ENCODE results near the gene TRPV2. TPM values are rescaled to one million over a fixed set of nuclear protein-coding genes. Genes with fewer than 3 reads are reported as not detected.

Gene TRPV2
- total and polyA plus RNA-seq, 10 of the 15 experiments (the other 5 are each of a cell fraction or from before 2014, with no cell fraction given): 8.9 to 94.4 (median 54.1) TPM

DNA sequence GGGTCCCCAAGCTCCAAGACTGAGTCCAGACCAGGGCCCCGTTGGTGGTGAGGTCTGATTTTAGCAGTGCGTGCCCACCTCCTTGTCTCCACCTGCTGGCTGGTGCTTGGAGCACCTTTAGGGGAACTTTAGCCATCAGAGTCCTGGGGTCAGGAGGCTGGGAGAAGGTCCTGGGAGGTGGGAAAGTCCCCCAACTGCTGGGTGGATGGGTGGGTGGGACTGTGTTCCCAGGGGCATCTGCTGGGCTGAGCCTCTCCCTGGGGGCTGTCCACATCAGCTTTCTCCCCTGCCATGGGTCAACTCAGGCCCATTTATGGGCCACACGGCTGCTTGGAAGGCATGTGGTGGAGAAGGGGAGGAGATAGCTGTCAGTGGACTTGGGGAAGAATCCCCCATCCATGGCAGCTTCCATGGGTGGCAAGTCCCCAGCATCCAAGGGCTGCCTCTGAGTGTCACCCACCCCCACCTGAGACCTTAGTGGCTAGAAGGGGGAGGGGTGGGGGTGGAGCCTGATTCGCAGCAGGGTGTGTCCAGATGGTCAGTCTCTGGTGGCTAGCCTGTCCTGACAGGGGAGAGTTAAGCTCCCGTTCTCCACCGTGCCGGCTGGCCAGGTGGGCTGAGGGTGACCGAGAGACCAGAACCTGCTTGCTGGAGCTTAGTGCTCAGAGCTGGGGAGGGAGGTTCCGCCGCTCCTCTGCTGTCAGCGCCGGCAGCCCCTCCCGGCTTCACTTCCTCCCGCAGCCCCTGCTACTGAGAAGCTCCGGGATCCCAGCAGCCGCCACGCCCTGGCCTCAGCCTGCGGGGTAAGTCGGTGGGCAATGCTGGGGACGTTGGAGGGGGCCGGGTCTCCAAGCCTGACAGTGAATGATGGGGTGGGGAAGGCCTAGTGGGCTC is at the start of gene TRPV2 (continued):
- peak; percentile 75 for TF ChIP-seq MXI1 (IDR thresholded peaks at IDR 0.05; ENCODE audit: low read depth, low read length)
- no peak for TF ChIP-seq CBX5 (IDR thresholded peaks at IDR 0.05; ENCODE audit: low read depth)
- peak; percentile 94 for TF ChIP-seq RAD21 (IDR thresholded peaks at IDR 0.05; ENCODE audit: insufficient read depth, low read depth, low read length)
- 0 out of 2 replicates have a peak, but pooled peaks have one; percentile 6 for TF ChIP-seq IRF4 (IDR thresholded peaks at IDR 0.05; ENCODE audit: low read depth, low read length)
- TF ChIP-seq TCF3 (IDR thresholded peaks at IDR 0.05; ENCODE audit: borderline replicate concordance, insufficient read depth, low read depth, low read length): 0 out of 2 replicates have a peak, but pooled peaks have one; percentile 15
- no peak for TF ChIP-seq USF1 (IDR thresholded peaks at IDR 0.05; ENCODE audit: borderline replicate concordance, extremely low read length, insufficient read depth, low read depth, low read length)
- TF ChIP-seq, protein P1, sequence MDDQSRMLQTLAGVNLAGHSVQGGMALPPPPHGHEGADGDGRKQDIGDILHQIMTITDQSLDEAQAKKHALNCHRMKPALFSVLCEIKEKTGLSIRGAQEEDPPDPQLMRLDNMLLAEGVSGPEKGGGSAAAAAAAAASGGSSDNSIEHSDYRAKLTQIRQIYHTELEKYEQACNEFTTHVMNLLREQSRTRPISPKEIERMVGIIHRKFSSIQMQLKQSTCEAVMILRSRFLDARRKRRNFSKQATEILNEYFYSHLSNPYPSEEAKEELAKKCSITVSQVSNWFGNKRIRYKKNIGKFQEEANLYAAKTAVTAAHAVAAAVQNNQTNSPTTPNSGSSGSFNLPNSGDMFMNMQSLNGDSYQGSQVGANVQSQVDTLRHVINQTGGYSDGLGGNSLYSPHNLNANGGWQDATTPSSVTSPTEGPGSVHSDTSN (IDR thresholded peaks at IDR 0.05; ENCODE audit: insufficient replicate concordance, low read depth, low read length): no peak
- TF ChIP-seq CHD2 (IDR thresholded peaks at IDR 0.05; ENCODE audit: borderline replicate concordance, low read depth, low read length): peak; percentile 83
- TF ChIP-seq NR2F1 (conservative IDR thresholded peaks at IDR 0.05): peak; percentile 90
- TF ChIP-seq CREB1 (IDR thresholded peaks at IDR 0.05; ENCODE audit: low read depth): 0 out of 2 replicates have a peak, but pooled peaks have one; percentile 46
- no peak for TF ChIP-seq KDM1A (IDR thresholded peaks at IDR 0.05; ENCODE audit: borderline replicate concordance)
- TF ChIP-seq SMARCA5 (IDR thresholded peaks at IDR 0.05): peak; percentile 87
- TF ChIP-seq SKIL (IDR thresholded peaks at IDR 0.05; ENCODE audit: low read depth, poor library complexity, severe bottlenecking): peak; percentile 36
- TF ChIP-seq ZNF207 (IDR thresholded peaks at IDR 0.05; ENCODE audit: borderline replicate concordance): peak; percentile 38; the same call in 1 of the 2 replicates
- TF ChIP-seq POU2F2 (IDR thresholded peaks at IDR 0.05; ENCODE audit: borderline replicate concordance, low read depth, low read length): 0 out of 3 replicates have a peak, but pooled peaks have one; percentile 6
- TF ChIP-seq MEF2B (IDR thresholded peaks at IDR 0.05; ENCODE audit: partially characterized antibody, poor library complexity, severe bottlenecking): peak; percentile 89
- TF ChIP-seq SPI1 (IDR thresholded peaks at IDR 0.05; ENCODE audit: borderline replicate concordance, insufficient read depth, low read depth, low read length): peak; percentile 79
- TF ChIP-seq, protein P2, sequence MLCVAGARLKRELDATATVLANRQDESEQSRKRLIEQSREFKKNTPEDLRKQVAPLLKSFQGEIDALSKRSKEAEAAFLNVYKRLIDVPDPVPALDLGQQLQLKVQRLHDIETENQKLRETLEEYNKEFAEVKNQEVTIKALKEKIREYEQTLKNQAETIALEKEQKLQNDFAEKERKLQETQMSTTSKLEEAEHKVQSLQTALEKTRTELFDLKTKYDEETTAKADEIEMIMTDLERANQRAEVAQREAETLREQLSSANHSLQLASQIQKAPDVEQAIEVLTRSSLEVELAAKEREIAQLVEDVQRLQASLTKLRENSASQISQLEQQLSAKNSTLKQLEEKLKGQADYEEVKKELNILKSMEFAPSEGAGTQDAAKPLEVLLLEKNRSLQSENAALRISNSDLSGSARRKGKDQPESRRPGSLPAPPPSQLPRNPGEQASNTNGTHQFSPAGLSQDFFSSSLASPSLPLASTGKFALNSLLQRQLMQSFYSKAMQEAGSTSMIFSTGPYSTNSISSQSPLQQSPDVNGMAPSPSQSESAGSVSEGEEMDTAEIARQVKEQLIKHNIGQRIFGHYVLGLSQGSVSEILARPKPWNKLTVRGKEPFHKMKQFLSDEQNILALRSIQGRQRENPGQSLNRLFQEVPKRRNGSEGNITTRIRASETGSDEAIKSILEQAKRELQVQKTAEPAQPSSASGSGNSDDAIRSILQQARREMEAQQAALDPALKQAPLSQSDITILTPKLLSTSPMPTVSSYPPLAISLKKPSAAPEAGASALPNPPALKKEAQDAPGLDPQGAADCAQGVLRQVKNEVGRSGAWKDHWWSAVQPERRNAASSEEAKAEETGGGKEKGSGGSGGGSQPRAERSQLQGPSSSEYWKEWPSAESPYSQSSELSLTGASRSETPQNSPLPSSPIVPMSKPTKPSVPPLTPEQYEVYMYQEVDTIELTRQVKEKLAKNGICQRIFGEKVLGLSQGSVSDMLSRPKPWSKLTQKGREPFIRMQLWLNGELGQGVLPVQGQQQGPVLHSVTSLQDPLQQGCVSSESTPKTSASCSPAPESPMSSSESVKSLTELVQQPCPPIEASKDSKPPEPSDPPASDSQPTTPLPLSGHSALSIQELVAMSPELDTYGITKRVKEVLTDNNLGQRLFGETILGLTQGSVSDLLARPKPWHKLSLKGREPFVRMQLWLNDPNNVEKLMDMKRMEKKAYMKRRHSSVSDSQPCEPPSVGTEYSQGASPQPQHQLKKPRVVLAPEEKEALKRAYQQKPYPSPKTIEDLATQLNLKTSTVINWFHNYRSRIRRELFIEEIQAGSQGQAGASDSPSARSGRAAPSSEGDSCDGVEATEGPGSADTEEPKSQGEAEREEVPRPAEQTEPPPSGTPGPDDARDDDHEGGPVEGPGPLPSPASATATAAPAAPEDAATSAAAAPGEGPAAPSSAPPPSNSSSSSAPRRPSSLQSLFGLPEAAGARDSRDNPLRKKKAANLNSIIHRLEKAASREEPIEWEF (IDR thresholded peaks at IDR 0.05; ENCODE audit: insufficient replicate concordance, low read depth, low read length): peak; percentile 49
- no peak for TF ChIP-seq ASH2L (IDR thresholded peaks at IDR 0.05; ENCODE audit: borderline replicate concordance, low read depth)

Measured in GM12878 (cell line).